Mucosa of descending colon (tissue), 3 donors: ENCODE measurements around the gene TOX3. TPM values are rescaled to one million over a fixed set of nuclear protein-coding genes. Genes with fewer than 3 reads are reported as not detected.

ENCODE experiments used
- ATAC-seq: fragments of 200-7000 bp; cut with Tn5 transposase; one replicate; pipeline ENCODE4 v1.9.1; 2020; ENCODE audit warnings: mild to moderate bottlenecking, moderate library complexity
- DNase-seq, 3 donors: peaks; one replicate each; pipeline ENCODE4 v3.0.0-alpha.2; 2020
- H3K36me3 ChIP-seq: fragments of 200-600 bp; one replicate; pipeline ENCODE4 v1.8.0; 2021; ENCODE audit warnings: low read depth, mild to moderate bottlenecking
- H3K4me1 ChIP-seq: fragments of 200-600 bp; one replicate; pipeline ENCODE4 v1.8.0; 2021; ENCODE audit warnings: low read depth, mild to moderate bottlenecking
- H3K4me3 ChIP-seq: fragments of 200-600 bp; one replicate; pipeline ENCODE4 v1.8.0; 2021; ENCODE audit warnings: mild to moderate bottlenecking
- H3K9me3 ChIP-seq: fragments of 200-600 bp; one replicate; pipeline ENCODE4 v1.8.0; 2021; ENCODE audit warnings: mild to moderate bottlenecking
- intact Hi-C, 2 donors: fragments of 100-400 bp; cut with DNase I in 1 of 2; cut with micrococcal nuclease in 1 of 2; formaldehyde crosslinking; loops; one replicate each; pipeline versions ENCODE4 v1.11.0 to v1.11.1; 2022; cut with DNase I, micrococcal nuclease
- total RNA-seq, 3 donors: library from RNA; stranded (reverse); fragmentation: NEBNext Ultra II Directional in 2 of 3; extraction: Animal tissue kit (Norgen Biotek cat#: 25700) in 2 of 3; gene quantifications; one replicate each; pipeline versions ENCODE4 v1.2.1 to v1.2.4, GENCODE V29; 2021 to 2023
- TF ChIP-seq, protein P1 (sequence below): fragments of 200-600 bp; IDR thresholded peaks from one replicate; pipeline ENCODE4 v1.8.0; 2022; ENCODE audit warnings: antibody characterized with exemption, mild to moderate bottlenecking
- donor health status: DM: no; HTN: no; CAD: no; lungs with moderate emphysema.
- donor health status: DM: no; HTN: no; CAD: no.
- donor health status: DM: no; HTN: yes; CAD: no.

The TOX3 gene
- total RNA-seq, 3 donors from 2014 or later, result 16.0 to 47.6 (median 42.3) TPM

DNA sequence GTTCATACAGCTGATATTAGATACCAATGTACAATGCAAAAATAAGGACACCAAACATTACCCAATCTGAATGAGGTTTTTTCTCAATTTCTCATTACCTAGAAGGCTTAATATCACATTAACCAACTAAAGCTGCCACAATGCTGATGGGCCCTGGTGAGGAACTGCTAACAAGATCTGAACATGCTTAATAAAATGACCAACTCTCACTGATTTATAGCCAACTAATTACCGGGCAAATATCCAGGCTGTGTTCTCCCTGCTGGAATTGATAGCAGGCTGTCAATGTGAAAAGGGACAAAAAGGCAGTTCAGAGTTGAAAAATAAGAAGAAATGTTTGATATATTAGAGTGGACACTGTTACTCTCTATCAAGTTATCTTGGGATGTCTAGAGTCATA is 124.6 kb downstream of the TOX3 start:
- no peak overlapping the region for H3K4me3 ChIP-seq
- no peak for ATAC-seq
- intact Hi-C loops, result no loop called here

DNA sequence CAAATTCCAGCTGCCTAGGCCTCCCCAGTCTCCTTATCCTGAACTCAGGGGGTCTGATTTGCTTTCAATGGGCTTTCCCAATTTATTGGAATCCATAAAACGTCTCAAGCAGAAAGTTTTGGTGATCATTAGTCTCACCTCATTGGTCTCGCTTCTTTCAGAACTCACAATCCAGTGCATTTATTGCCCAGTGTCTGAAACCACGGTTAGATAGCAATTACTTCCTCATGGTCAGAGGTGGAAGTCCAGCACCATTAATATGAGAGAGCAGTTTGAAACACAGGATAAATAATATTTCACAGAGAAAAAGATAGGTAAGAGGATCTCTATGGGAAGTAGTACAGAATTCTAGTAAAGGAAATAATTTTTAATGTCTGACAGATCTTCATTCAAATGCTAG is 128.7 kb downstream of the TOX3 start:
- DNase-seq (no peak), ATAC-seq (no peak)
- Histone ChIP-seq H3K4me3 (no peak overlapping the region), H3K9me3 (no peaks in the 10 kb centered on the region), H3K4me1 (no peaks in the 10 kb centered on the region), H3K36me3 (no peaks in the 10 kb centered on the region)
- TF ChIP-seq, protein P1, sequence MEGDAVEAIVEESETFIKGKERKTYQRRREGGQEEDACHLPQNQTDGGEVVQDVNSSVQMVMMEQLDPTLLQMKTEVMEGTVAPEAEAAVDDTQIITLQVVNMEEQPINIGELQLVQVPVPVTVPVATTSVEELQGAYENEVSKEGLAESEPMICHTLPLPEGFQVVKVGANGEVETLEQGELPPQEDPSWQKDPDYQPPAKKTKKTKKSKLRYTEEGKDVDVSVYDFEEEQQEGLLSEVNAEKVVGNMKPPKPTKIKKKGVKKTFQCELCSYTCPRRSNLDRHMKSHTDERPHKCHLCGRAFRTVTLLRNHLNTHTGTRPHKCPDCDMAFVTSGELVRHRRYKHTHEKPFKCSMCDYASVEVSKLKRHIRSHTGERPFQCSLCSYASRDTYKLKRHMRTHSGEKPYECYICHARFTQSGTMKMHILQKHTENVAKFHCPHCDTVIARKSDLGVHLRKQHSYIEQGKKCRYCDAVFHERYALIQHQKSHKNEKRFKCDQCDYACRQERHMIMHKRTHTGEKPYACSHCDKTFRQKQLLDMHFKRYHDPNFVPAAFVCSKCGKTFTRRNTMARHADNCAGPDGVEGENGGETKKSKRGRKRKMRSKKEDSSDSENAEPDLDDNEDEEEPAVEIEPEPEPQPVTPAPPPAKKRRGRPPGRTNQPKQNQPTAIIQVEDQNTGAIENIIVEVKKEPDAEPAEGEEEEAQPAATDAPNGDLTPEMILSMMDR, result no peak
- intact Hi-C loops, result no loop called here

More for the DNA sequence above, 124.6 kb downstream of the TOX3 start:
- Histone ChIP-seq H3K4me1 (no peaks in the 10 kb centered on the region), H3K36me3 (no peaks in the 10 kb centered on the region), H3K9me3 (no peaks in the 10 kb centered on the region)
- TF ChIP-seq, protein P1, result no peak
- no peak for DNase-seq

DNA sequence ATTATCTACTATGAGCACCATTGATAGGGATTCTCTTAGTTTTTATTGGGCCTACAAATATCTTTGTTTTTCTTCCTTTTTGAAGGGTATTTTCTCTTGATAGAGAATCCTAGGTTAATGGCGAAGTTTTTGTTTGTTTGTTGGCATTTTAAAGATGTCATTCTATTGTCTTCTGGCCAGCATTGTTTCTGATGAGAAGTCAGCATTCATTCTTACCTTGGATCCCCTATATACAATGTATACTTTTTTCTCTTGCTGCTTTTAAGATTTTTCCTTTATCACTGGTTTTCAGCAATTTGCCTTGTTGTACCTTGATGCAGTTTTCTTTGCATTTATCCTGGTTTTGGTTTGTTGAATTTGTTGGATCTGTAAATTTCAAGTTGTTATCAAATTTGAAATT is 130.1 kb downstream of the TOX3 start:
- ATAC-seq, result no peak
- Histone ChIP-seq H3K36me3 (no peaks in the 10 kb centered on the region), H3K4me1 (no peaks in the 10 kb centered on the region), H3K9me3 (no peaks in the 10 kb centered on the region), H3K4me3 (no peak overlapping the region)
- DNase-seq, result no peak
- TF ChIP-seq, protein P1, result no peak
- intact Hi-C loops, result no loop called here

DNA sequence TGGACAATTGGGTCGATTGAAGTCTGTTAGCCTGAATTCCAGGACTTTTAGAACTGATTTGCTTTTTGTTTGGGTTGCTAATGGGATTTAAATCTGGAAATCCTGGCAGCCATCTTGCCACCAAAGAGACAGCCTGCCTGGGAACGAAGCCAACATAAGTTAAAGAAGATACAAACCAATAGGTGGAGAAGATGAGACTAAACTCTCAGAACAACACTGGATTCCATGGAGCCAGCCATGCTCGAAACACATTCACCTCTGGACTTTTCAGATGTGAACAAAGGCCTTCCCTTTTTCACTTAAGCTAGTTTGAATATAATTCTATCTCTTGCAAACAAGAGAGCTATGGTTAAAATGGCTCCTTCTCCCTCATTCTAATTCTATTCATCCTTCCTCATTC is 135.9 kb downstream of the TOX3 start:
- ATAC-seq (no peak), DNase-seq (no peak)
- Histone ChIP-seq H3K4me1 (peaks cover 4% of the 10 kb centered on the region), H3K36me3 (no peaks in the 10 kb centered on the region), H3K4me3 (no peak overlapping the region), H3K9me3 (no peaks in the 10 kb centered on the region)
- intact Hi-C loops, result no loop called here
- TF ChIP-seq, protein P1, result no peak

DNA sequence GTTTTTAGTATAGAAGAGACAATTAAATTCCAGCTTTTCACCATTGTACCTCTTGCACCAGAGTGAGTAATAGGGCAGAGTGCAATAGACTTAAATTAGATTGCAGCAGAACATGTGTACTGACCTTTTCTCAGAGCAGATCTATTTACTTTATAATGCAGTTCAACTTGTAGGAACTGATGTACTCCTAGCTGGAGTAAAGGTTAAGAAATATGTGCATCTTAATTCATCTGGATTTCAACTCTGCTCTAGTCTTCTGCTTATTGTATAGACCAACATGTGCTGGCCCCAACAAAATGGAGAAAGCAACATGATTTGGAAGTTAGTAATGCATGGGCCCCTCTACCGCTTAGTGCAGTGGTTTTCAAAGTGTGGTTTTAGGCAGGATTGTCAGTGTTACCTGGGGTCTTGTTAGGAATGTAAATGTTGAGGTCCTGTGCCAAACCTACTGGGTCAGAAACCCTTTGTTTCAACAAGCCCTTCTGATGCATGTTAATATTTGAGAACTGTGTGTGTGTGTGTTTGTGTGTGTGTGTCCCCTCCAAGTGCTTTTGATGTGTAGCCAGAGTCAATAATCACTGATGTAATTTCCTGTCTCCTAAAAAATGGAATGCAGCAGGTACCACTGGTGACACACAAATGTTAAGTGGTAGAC is 138.6 kb downstream of the TOX3 start:
- no peak for DNase-seq
- Histone ChIP-seq H3K36me3 (no peaks in the 10 kb centered on the region), H3K4me1 (peaks cover 4% of the 10 kb centered on the region), H3K9me3 (no peaks in the 10 kb centered on the region), H3K4me3 (no peak overlapping the region)
- ATAC-seq, result peak; percentile 95
- TF ChIP-seq, protein P1, result no peak
- intact Hi-C loops, result no loop called here

DNA sequence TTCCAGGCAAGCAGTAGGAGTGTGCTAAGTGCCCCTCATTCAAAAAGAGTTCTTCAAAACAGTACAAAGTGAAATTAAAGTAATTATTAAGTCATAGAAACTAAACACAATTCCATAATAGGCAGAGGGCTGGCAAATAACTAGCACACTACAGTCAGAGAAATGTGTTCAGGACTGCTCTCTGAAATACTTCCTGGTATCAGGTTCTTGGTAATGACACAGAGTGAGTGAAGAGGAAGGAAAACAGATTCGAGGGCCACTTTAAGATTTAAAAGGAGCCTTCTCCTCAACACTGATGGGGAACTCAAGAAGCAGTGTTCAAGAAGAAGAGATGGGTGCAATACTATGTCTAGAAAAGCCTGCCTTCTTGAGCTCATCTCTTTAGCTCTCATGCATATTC is 139.2 kb downstream of the TOX3 start:
- ATAC-seq (peak; percentile 79), DNase-seq (no peak)
- Histone ChIP-seq H3K4me1 (peaks cover 4% of the 10 kb centered on the region), H3K9me3 (no peaks in the 10 kb centered on the region), H3K36me3 (no peaks in the 10 kb centered on the region), H3K4me3 (no peak overlapping the region)
- intact Hi-C loops, result no loop called here
- TF ChIP-seq, protein P1, result no peak
